GM21515 (cell line): ENCODE results near the gene VAPB.
"Not testable (repeated sequence)": the region's sequence is repeated elsewhere in the genome, so short reads cannot be mapped to it uniquely, and the experiment has no call there.

Experiments used
- ATAC-seq: cut with Tn5 transposase; IDR thresholded peaks from one replicate; pipeline ENCODE4 v1.9.1; 2021; ENCODE audit not compliant: unreplicated experiment

Gene VAPB

GRCh38 chr20:58406422-58407001 lies 17.5 kb downstream of the VAPB start:
- ATAC-seq = no peak

- no peak for ATAC-seq
Measured at GRCh38 chr20:58407201-58407873, 18.3 kb downstream of the VAPB start.

GRCh38 chr20:58407966-58408557 lies 19.0 kb downstream of the VAPB start:
- ATAC-seq = no peak

- no peak for ATAC-seq
Measured at GRCh38 chr20:58408603-58409246, 19.7 kb downstream of the VAPB start.

- ATAC-seq = not testable (repeated sequence)
Measured at GRCh38 chr20:58414216-58414615, 25.2 kb downstream of the VAPB start.

- not testable (repeated sequence) for ATAC-seq
Measured at GRCh38 chr20:58414786-58415185, 25.8 kb downstream of the VAPB start.

GRCh38 chr20:58416057-58416456 lies 27.0 kb downstream of the VAPB start:
- ATAC-seq = no peak

GRCh38 chr20:58416835-58417234 lies 27.8 kb downstream of the VAPB start:
- ATAC-seq = no peak

GRCh38 chr20:58417438-58417837 lies 28.4 kb downstream of the VAPB start:
- ATAC-seq = no peak

GRCh38 chr20:58418949-58419748 lies 30.1 kb downstream of the VAPB start:
- ATAC-seq = no peak

- no peak for ATAC-seq
Measured at GRCh38 chr20:58420798-58421496, 31.9 kb downstream of the VAPB start.

- ATAC-seq = no peak
Measured at GRCh38 chr20:58421497-58421850, 32.4 kb downstream of the VAPB start.

GRCh38 chr20:58424218-58424969 lies 35.4 kb downstream of the VAPB start:
- ATAC-seq = no peak

- ATAC-seq = not testable (repeated sequence)
Measured at GRCh38 chr20:58427571-58427970, 38.5 kb downstream of the VAPB start.

GRCh38 chr20:58428364-58428763 lies 39.3 kb downstream of the VAPB start:
- no peak for ATAC-seq

GRCh38 chr20:58429303-58429702 lies 40.3 kb downstream of the VAPB start:
- ATAC-seq = no peak

GRCh38 chr20:58431134-58431533 lies 42.1 kb downstream of the VAPB start:
- ATAC-seq = no peak

GRCh38 chr20:58432186-58432954 lies 43.3 kb downstream of the VAPB start:
- no peak for ATAC-seq

GRCh38 chr20:58433029-58433647 lies 44.1 kb downstream of the VAPB start:
- ATAC-seq = no peak
